DND-41 (cell line): Measurements from ENCODE around the gene CHRDL2.

Experiments used
- ATAC-seq: fragments of 200-7000 bp; cut with Tn5 transposase; 3 replicates; pipeline ENCODE4 v1.9.1; 2021; ENCODE audit warnings: low read depth; ENCODE audit not compliant: insufficient read depth
- DNase-seq: peaks from one replicate; pipeline ENCODE4 v3.0.0-alpha.2; 2020
- H2AFZ ChIP-seq: 2 replicates; pipeline ENCODE4 v1.6.0; 2012; ENCODE audit warnings: low read depth, low read length
- H3K27ac ChIP-seq: 2 replicates; pipeline ENCODE4 v1.5.1; 2012; ENCODE audit warnings: low read length, inconsistent platforms
- H3K27me3 ChIP-seq: fragments of 200-600 bp; sonication (generic); 2 replicates; pipeline ENCODE4 v1.6.0; 2012; ENCODE audit warnings: low read length, mild to moderate bottlenecking, inconsistent platforms; ENCODE audit not compliant: insufficient read depth, poor library complexity
- H3K36me3 ChIP-seq: 2 replicates; pipeline ENCODE4 v1.5.1; 2012; ENCODE audit warnings: low read length, inconsistent platforms; ENCODE audit not compliant: insufficient read depth
- H3K4me1 ChIP-seq: 2 replicates; pipeline ENCODE4 v1.5.1; 2012; ENCODE audit warnings: mild to moderate bottlenecking, low read length; ENCODE audit not compliant: insufficient read depth
- H3K4me2 ChIP-seq: 2 replicates; pipeline ENCODE4 v1.6.0; 2012; ENCODE audit warnings: mild to moderate bottlenecking, moderate library complexity, low read length, inconsistent platforms; ENCODE audit not compliant: insufficient read depth
- H3K4me3 ChIP-seq, 2 experiments: fragments of 200-600 bp in 1 of 2; shearing (Covaris generic) in 1 of 2; 2 replicates each; pipeline ENCODE4 v1.5.1; 2012 to 2016; ENCODE audit warnings: inconsistent platforms in 2 of 2, low read length in 2 of 2, mild to moderate bottlenecking in 2 of 2, low read depth in 1 of 2, moderate library complexity in 1 of 2
- H3K79me2 ChIP-seq: 2 replicates; pipeline ENCODE4 v1.6.0; 2012; ENCODE audit warnings: low read length, inconsistent platforms; ENCODE audit not compliant: insufficient read depth
- H3K9ac ChIP-seq: 2 replicates; pipeline ENCODE4 v1.6.0; 2012; ENCODE audit warnings: low read depth, mild to moderate bottlenecking, inconsistent platforms, low read length, moderate library complexity
- H3K9me3 ChIP-seq: 2 replicates; pipeline ENCODE4 v1.5.1; 2012; ENCODE audit warnings: low read length, moderate library complexity, mild to moderate bottlenecking, inconsistent platforms; ENCODE audit not compliant: insufficient read depth, severe bottlenecking
- H4K20me1 ChIP-seq: 2 replicates; pipeline ENCODE4 v1.6.0; 2012; ENCODE audit warnings: low read length; ENCODE audit not compliant: insufficient read depth
- CTCF ChIP-seq: IDR thresholded peaks from 2 replicates; pipeline ENCODE4 v1.5.1; 2012; ENCODE audit warnings: borderline replicate concordance, low read length, moderate library complexity, mild to moderate bottlenecking; ENCODE audit not compliant: poor library complexity, severe bottlenecking; ENCODE audit errors: extremely low read depth
- EZH2 ChIP-seq: IDR thresholded peaks from 3 replicates; pipeline ENCODE4 v1.6.1; 2012; ENCODE audit warnings: borderline replicate concordance, low read depth, mild to moderate bottlenecking, moderate library complexity, low read length, inconsistent platforms; ENCODE audit not compliant: severe bottlenecking

Gene CHRDL2

GRCh38 chr11:74702383-74703007 lies 28.7 kb downstream of the CHRDL2 start:
- no peaks in the 10 kb centered on the region; the same call in 1 of the 2 replicates for H4K20me1 ChIP-seq
- TF ChIP-seq CTCF = peak; percentile 94
- no peak for TF ChIP-seq EZH2
- H3K27me3 ChIP-seq = no peaks in the 10 kb centered on the region
- DNase-seq (peak; percentile 71), ATAC-seq (peak; percentile 97)
- peak overlapping the region; percentile 28; the same call in 1 of the 2 replicates for H2AFZ ChIP-seq
- no peak overlapping the region for H3K4me2 ChIP-seq
- H3K79me2 ChIP-seq = no peaks in the 10 kb centered on the region
- no peaks in the 10 kb centered on the region for H3K4me1 ChIP-seq
- H3K36me3 ChIP-seq = no peaks in the 10 kb centered on the region
- H3K9me3 ChIP-seq = no peaks in the 10 kb centered on the region
- H3K27ac ChIP-seq = no peak overlapping the region
- H3K4me3 ChIP-seq = no peak overlapping the region
- H3K9ac ChIP-seq = no peak overlapping the region

GRCh38 chr11:74701351-74701750 lies 29.9 kb downstream of the CHRDL2 start:
- Histone ChIP-seq H3K4me1 (no peaks in the 10 kb centered on the region), H3K9ac (no peak overlapping the region), H3K9me3 (no peaks in the 10 kb centered on the region), H3K4me3 (no peak overlapping the region), H3K79me2 (no peaks in the 10 kb centered on the region), H2AFZ (no peak overlapping the region), H3K4me2 (no peak overlapping the region), H3K36me3 (no peaks in the 10 kb centered on the region), H3K27me3 (no peaks in the 10 kb centered on the region), H4K20me1 (no peaks in the 10 kb centered on the region; the same call in 1 of the 2 replicates), H3K27ac (no peak overlapping the region)
- ATAC-seq (no peak), DNase-seq (no peak)
- TF ChIP-seq CTCF = no peak
- TF ChIP-seq EZH2 = no peak

- no peak overlapping the region for H3K4me2 ChIP-seq
- TF ChIP-seq EZH2 = no peak
- no peak for TF ChIP-seq CTCF
- H3K9me3 ChIP-seq = no peaks in the 10 kb centered on the region
- DNase-seq (no peak), ATAC-seq (no peak)
- H3K4me1 ChIP-seq = no peaks in the 10 kb centered on the region
- H2AFZ ChIP-seq = no peak overlapping the region
- H4K20me1 ChIP-seq = no peaks in the 10 kb centered on the region; the same call in 1 of the 2 replicates
- H3K27me3 ChIP-seq = no peaks in the 10 kb centered on the region
- H3K79me2 ChIP-seq = no peaks in the 10 kb centered on the region
- H3K36me3 ChIP-seq = no peaks in the 10 kb centered on the region
- H3K4me3 ChIP-seq = no peak overlapping the region
- H3K9ac ChIP-seq = no peak overlapping the region
- H3K27ac ChIP-seq = no peak overlapping the region
Measured at GRCh38 chr11:74699615-74700396, 31.4 kb downstream of the CHRDL2 start.
